Lower leg skin (tissue), 4 donors: Measurements from ENCODE around the gene ARIH2. TPM values are rescaled to one million over a fixed set of nuclear protein-coding genes. Genes with fewer than 3 reads are reported as not detected.
"Not testable (repeated sequence)": the region's sequence is repeated elsewhere in the genome, so short reads cannot be mapped to it uniquely, and the experiment has no call there.

Experiments used
- DNase-seq, 2 donors: peaks; one replicate each; pipeline ENCODE4 v3.0.0-alpha.2; 2019; ENCODE audit warnings: low spot score in 2 of 2
- H3K4me3 ChIP-seq: fragments of 200-600 bp; sonication (generic); 2 replicates; pipeline ENCODE4 v1.5.1; 2017; ENCODE audit warnings: mild to moderate bottlenecking, low read depth; ENCODE audit not compliant: poor library complexity, severe bottlenecking
- CTCF ChIP-seq, 3 donors: fragments of 450-650 bp; IDR thresholded peaks; one replicate each; pipeline ENCODE4 v1.5.1; 2016; ENCODE audit warnings: antibody characterized with exemption in 3 of 3, mild to moderate bottlenecking in 3 of 3, moderate library complexity in 2 of 3
- POLR2A ChIP-seq, 2 donors: fragments of 450-650 bp; IDR thresholded peaks; one replicate each; pipeline ENCODE4 v1.6.1; 2016 to 2017; ENCODE audit warnings: antibody characterized with exemption in 2 of 2, mild to moderate bottlenecking in 1 of 2, moderate library complexity in 1 of 2
- WGBS, 2 donors: methylation state at CpG; one replicate each; pipeline ENCODE4 v1.1.5; 2018; 5-methylcytosine and 5-hydroxymethylcytosine counted together
- intact Hi-C: fragments of 100-400 bp; cut with DNase I; formaldehyde crosslinking; loops from one replicate; pipeline ENCODE4 v1.15.0; 2023; ENCODE audit warnings: low total_unique reads
- total RNA-seq, 4 donors: library from RNA; depleted of rRNA; stranded (reverse); fragments of >200 nt; gene quantifications; one replicate each; pipeline ENCODE4 v1.1.0, GENCODE V29; 2016

ARIH2 gene
- total RNA-seq, 4 donors from 2014 or later = 41.5 to 75.7 (median 69.1) TPM

- intact Hi-C loops = no loop called here
- peak overlapping the region; percentile 55 for H3K4me3 ChIP-seq
- DNase-seq = peak; percentile 89 to 98
- TF ChIP-seq POLR2A (IDR thresholded peaks at IDR 0.05) (no peak), CTCF (IDR thresholded peaks at IDR 0.05) (peak in 1 of 3 donors; percentile 4)
- WGBS, 2 donors = 10 to 15% methylated on average over 35 to 40 of the region's 41 CpGs
Measured at GRCh38 chr3:49007771-49008528, 89.3 kb downstream of the ARIH2 start.

- WGBS, 2 donors = 85 to 89% methylated on average over 5 of the region's 5 CpGs
- H3K4me3 ChIP-seq, DNase-seq, intact Hi-C loops: not testable (repeated sequence)
Measured at GRCh38 chr3:49008627-49009026, 90.0 kb downstream of the ARIH2 start.

GRCh38 chr3:49009396-49009795 is 90.8 kb downstream of the ARIH2 start:
- TF ChIP-seq CTCF (IDR thresholded peaks at IDR 0.05) (no peak), POLR2A (IDR thresholded peaks at IDR 0.05) (no peak)
- no peak for DNase-seq
- 77 to 84% methylated on average over 3 of the region's 3 CpGs for WGBS, 2 donors
- intact Hi-C loops = no loop called here
- no peak overlapping the region for H3K4me3 ChIP-seq

- intact Hi-C loops = no loop called here
- H3K4me3 ChIP-seq = no peak overlapping the region
- 62 to 75% methylated on average over 17 of the region's 17 CpGs for WGBS, 2 donors
- TF ChIP-seq CTCF (IDR thresholded peaks at IDR 0.05) (no peak), POLR2A (IDR thresholded peaks at IDR 0.05) (no peak)
- no peak for DNase-seq
Measured at GRCh38 chr3:49012441-49013017, 93.9 kb downstream of the ARIH2 start.

GRCh38 chr3:49013113-49013737 is 94.6 kb downstream of the ARIH2 start:
- no peak for DNase-seq
- 84% methylated on average over 11 to 19 of the region's 19 CpGs for WGBS, 2 donors
- no peak overlapping the region for H3K4me3 ChIP-seq
- no peak for TF ChIP-seq POLR2A (IDR thresholded peaks at IDR 0.05)
- no peak for TF ChIP-seq CTCF (IDR thresholded peaks at IDR 0.05)
- intact Hi-C loops = no loop called here
